Body of pancreas (tissue), 4 donors: Measurements from ENCODE around the gene SORCS2.

ENCODE experiments used
- POLR2A ChIP-seq, 3 donors: fragments of 450-650 bp; IDR thresholded peaks; one replicate each; pipeline ENCODE4 v1.6.1; 2016; ENCODE audit warnings: antibody characterized with exemption in 3 of 3, mild to moderate bottlenecking in 2 of 3
- TF ChIP-seq, protein P1 (sequence below), 7 experiments: fragments of 450-650 bp in 4 of 7; fragments of 200-600 bp in 3 of 7; sonication (generic) in 3 of 7; IDR thresholded peaks; one replicate each; pipeline ENCODE4 v1.5.1; 2016 to 2019; ENCODE audit warnings: antibody characterized with exemption in 7 of 7

DNA sequence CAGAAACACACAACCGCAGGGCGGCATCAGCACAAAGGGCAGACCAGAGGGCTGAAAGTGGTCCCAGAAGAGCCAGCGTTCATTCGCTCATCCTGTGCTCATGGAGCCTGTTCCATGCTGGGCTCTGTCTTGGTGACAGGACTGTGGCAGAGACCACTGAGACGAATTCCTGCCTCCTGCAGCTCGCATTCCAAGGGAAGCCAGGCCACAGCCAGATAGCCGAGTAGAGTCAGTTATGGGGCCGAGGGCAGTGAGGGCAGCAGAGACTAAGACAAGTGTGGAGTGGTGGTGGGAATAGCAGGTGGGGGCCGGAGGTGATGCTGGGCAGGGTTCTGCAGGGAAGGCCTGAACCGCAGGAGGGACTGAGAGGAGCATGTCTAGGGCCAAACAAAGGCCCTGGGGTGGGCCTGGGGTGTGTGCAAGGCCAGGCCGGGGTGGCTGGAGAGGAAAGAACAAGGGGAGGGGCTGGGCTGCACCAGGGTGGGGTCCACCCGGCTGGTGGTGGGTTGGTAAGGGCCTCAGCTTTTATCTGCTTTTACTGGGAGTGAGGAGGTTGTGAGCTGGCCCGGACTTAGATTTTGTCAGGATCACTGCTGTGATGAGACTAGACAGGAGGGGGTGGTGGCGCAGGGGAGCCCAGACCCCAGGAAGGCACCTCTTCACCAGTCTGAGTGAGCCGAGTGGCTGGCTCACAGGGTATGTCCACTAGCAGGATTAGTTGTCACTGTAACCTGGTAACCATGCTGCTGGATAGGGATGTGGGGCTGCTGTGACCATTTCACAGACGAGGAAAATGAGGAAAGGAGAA lies 236.1 kb downstream of the SORCS2 start:
- TF ChIP-seq, protein P1, sequence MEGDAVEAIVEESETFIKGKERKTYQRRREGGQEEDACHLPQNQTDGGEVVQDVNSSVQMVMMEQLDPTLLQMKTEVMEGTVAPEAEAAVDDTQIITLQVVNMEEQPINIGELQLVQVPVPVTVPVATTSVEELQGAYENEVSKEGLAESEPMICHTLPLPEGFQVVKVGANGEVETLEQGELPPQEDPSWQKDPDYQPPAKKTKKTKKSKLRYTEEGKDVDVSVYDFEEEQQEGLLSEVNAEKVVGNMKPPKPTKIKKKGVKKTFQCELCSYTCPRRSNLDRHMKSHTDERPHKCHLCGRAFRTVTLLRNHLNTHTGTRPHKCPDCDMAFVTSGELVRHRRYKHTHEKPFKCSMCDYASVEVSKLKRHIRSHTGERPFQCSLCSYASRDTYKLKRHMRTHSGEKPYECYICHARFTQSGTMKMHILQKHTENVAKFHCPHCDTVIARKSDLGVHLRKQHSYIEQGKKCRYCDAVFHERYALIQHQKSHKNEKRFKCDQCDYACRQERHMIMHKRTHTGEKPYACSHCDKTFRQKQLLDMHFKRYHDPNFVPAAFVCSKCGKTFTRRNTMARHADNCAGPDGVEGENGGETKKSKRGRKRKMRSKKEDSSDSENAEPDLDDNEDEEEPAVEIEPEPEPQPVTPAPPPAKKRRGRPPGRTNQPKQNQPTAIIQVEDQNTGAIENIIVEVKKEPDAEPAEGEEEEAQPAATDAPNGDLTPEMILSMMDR (IDR thresholded peaks at IDR 0.05) = no peak
- TF ChIP-seq POLR2A (IDR thresholded peaks at IDR 0.05) = no peak
